RWPE2 (cell line): ENCODE results near the gene ZSWIM6.
A peak's percentile ranks its signal among the peaks of the same experiment; 100 is the strongest.

Experiments
- ATAC-seq: fragments of 200-7000 bp; cut with Tn5 transposase; 3 replicates; pipeline ENCODE4 v1.9.1; 2021; ENCODE audit warnings: low read depth
- DNase-seq: peaks from one replicate; pipeline ENCODE4 v3.0.0-alpha.2; 2020; ENCODE audit warnings: low spot score
- H3K27ac ChIP-seq: fragments of 450-650 bp; 2 replicates; pipeline ENCODE4 v1.5.1; 2017; ENCODE audit warnings: mild to moderate bottlenecking; ENCODE audit not compliant: poor library complexity, severe bottlenecking
- H3K27me3 ChIP-seq: fragments of 250-450 bp; sonication (Bioruptor Pico); 2 replicates; pipeline ENCODE4 v1.5.1; 2021; ENCODE audit warnings: mild to moderate bottlenecking, moderate library complexity; ENCODE audit not compliant: insufficient read depth, poor library complexity, severe bottlenecking
- H3K36me3 ChIP-seq: fragments of 250-450 bp; sonication (Bioruptor Pico); 2 replicates; pipeline ENCODE4 v1.5.1; 2020; ENCODE audit warnings: low read depth, mild to moderate bottlenecking, moderate library complexity
- H3K4me1 ChIP-seq: fragments of 250-450 bp; sonication (Bioruptor Pico); 2 replicates; pipeline ENCODE4 v1.5.1; 2021; ENCODE audit warnings: mild to moderate bottlenecking, moderate library complexity; ENCODE audit not compliant: insufficient read depth, poor library complexity, severe bottlenecking
- H3K4me3 ChIP-seq: fragments of 250-450 bp; sonication (Bioruptor Pico); 2 replicates; pipeline ENCODE4 v1.5.1; 2021; ENCODE audit warnings: mild to moderate bottlenecking, moderate library complexity; ENCODE audit not compliant: severe bottlenecking
- H3K9me3 ChIP-seq: fragments of 250-450 bp; sonication (Bioruptor Pico); 2 replicates; pipeline ENCODE4 v1.5.1; 2021; ENCODE audit warnings: mild to moderate bottlenecking, moderate library complexity; ENCODE audit not compliant: severe bottlenecking
- CTCF ChIP-seq: fragments of 450-650 bp; IDR thresholded peaks from one replicate; pipeline ENCODE4 v1.5.1; 2017; ENCODE audit warnings: mild to moderate bottlenecking, moderate library complexity; ENCODE audit not compliant: poor library complexity, severe bottlenecking

ZSWIM6 gene

GRCh38 chr5:61449804-61450492 is 117.9 kb downstream of the ZSWIM6 start:
- H3K27ac ChIP-seq, result peak overlapping the region; percentile 89
- DNase-seq (no peak), ATAC-seq (peak; percentile 96)
- H3K9me3 ChIP-seq, result peaks cover 4% of the 10 kb centered on the region
- TF ChIP-seq CTCF, result no peak
- no peaks in the 10 kb centered on the region for H3K27me3 ChIP-seq
- peaks cover 28% of the 10 kb centered on the region for H3K4me1 ChIP-seq
- no peak overlapping the region for H3K4me3 ChIP-seq
- peaks cover 4% of the 10 kb centered on the region; the same call in 1 of the 2 replicates for H3K36me3 ChIP-seq

GRCh38 chr5:61450493-61451279 is 118.6 kb downstream of the ZSWIM6 start:
- H3K4me1 ChIP-seq, result peaks cover 28% of the 10 kb centered on the region
- no peak for DNase-seq
- H3K27me3 ChIP-seq, result no peaks in the 10 kb centered on the region
- H3K9me3 ChIP-seq, result peaks cover 4% of the 10 kb centered on the region
- ATAC-seq, result peak; percentile 60
- no peak for TF ChIP-seq CTCF
- no peak overlapping the region for H3K4me3 ChIP-seq
- H3K27ac ChIP-seq, result peak overlapping the region; percentile 89
- H3K36me3 ChIP-seq, result peaks cover 4% of the 10 kb centered on the region; the same call in 1 of the 2 replicates

- no peak for TF ChIP-seq CTCF
- DNase-seq, result no peak
- H3K9me3 ChIP-seq, result no peaks in the 10 kb centered on the region
- H3K4me3 ChIP-seq, result no peak overlapping the region
- H3K27ac ChIP-seq, result no peak overlapping the region
- no peak for ATAC-seq
- no peaks in the 10 kb centered on the region for H3K36me3 ChIP-seq
- peaks cover 13% of the 10 kb centered on the region for H3K4me1 ChIP-seq
- no peaks in the 10 kb centered on the region for H3K27me3 ChIP-seq
Measured at GRCh38 chr5:61455179-61456006, 123.3 kb downstream of the ZSWIM6 start.

GRCh38 chr5:61460471-61460870 is 128.4 kb downstream of the ZSWIM6 start:
- Histone ChIP-seq H3K36me3 (no peaks in the 10 kb centered on the region), H3K4me1 (no peaks in the 10 kb centered on the region), H3K27ac (no peak overlapping the region), H3K9me3 (no peaks in the 10 kb centered on the region), H3K4me3 (no peak overlapping the region), H3K27me3 (no peaks in the 10 kb centered on the region)
- ATAC-seq (no peak), DNase-seq (no peak)
- TF ChIP-seq CTCF, result no peak
